GF-D8 (cell line): Measurements from ENCODE around the gene COL4A2.
A peak's percentile ranks its signal among the peaks of the same experiment; 100 is the strongest.

ENCODE experiments used
- DNase-seq: peaks from one replicate; lab custom pipeline; 2025; lab: John Stamatoyannopoulos, UW

Gene COL4A2

DNA sequence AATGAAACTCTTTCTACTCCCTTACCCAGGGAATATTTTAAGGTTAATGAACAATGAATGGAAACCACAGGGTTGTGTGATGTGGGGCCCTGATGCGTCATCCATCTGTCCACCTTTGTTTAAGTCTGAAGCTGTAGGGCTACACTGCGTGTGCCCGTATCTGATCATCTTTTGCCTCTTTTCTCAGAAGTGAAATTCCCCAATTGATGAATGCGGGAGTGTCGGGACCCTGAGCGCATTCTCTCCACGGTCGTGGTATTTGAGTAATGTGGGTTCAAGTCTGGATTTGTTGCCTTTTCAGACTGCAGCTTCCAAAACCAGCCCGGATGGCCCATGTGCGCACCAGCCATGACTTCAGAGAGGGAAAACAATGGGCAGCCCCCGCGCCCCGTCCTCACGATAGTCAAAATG, 112.3 kb downstream of the COL4A2 start:
- no peak for DNase-seq

DNA sequence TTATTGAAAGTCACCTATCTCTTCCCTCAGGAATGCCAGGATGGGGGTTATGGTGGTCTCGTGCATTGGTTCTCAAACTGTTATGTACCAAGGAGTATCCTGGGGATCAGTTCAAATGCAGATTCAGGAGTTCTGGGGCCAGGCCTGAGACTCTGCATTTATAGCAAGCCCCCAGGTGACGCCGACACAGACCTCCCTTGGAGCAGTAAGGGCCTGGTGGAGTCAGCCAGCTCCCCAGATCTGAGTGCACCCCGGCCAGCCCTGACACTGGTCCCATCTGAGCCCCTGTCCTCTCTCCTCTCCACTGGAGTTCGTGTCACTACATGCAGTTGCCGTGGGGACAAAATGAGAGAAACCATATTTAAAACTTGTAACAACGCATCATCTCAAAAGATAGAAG, 112.9 kb downstream of the COL4A2 start:
- no peak for DNase-seq

DNA sequence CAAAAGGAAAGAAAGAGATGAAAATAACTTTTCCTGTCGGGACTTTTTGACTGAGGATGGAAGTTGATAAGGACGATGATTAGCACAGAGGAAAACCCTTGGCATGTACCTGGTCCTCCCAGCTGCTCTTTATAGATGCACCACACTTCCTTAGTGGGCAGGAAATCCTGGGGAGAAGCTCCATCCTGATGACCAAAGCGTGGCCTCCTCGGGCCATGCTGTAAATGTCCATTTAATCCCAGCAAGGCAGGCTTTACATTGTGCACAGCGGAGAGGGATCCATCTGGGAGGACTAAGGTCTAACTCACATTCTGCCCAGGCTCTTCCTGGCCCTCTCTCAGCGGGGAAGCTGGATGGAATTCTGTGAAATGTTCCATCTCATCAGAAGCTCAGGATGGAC, 113.5 kb downstream of the COL4A2 start:
- DNase-seq, result no peak

DNA sequence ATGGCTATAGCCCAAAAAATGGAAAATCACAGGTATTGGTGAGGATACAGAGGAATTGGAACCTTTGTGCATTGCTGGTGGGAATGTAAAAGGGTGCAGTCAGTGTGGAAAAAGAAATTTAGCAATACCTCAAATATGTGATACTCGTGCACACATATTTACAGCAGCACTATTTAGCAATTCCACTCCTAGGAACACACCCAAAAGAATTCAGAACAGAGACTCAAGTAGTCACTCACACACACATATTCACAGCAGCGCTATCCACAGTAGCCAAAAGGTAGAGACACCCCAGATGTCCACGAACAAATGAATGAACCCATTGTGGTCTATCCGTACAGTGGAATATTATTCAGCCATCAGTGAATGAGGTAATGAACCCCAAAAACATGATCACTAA, 114.0 kb downstream of the COL4A2 start:
- DNase-seq, result no peak

DNA sequence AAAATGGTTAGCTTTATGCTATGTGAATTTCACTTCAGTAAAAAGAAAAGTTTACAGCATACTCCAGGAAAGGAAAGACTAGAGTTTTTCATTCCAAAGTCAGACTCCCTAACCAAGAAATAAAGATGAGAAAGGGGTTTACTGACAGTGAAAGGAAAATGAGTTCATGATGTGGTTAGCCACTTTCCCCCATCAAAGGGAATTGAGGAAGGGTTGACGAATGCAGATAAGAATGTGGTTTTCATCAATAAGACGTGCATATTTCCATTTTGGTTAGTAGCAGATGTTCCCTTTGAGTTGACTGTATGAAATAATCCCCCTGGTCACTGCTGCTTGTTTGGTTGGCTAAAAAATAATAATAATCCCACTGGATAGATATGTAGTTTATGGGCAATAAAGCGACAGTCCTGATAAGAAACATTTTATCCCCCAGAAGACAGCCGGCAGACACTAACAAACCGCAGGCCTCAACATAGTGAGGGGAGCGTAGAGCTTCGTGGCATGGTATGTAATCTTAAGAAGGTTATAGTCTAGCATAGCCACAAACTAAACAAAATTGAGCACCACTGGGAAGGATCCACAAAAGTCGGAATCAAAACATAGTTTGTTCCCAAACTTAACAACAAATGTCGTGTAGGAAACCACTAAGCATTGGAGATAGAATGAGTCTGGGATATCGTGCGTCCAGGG, 114.8 kb downstream of the COL4A2 start:
- DNase-seq, result peak; percentile 96

DNA sequence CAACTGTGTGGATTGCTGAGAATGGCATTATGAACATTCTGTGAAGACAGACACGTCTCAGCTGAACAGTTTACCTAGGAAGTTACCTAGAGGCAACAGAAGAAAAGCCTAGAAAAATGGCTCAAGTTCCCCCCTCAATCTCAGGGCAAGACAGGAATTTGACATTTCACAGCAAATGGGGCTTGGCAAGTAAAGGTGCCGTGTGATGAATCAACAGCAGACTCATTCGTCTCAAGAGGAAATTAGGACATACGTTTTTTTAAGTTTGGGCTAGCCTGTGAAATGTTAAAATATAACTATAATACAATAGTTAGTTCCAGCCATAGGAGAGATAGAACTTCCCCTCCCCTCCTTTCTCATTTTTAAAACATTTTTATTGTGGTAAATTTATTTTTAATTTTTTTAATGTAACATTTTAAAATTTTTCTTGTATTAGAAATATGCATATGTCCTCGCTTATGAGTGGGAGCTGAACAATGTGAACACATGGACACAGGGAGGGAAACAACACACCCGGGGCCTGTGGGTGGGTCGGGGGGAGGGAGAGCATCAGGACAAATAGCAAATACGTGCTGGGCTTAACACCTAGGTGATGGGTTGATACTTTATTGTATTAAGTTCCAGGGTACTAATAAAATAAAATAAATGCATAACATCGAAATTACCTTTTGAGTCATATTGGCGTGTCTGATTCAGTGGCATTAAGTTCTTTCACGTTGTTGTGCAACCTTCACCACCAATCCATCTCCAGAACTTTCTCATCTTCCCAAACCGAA, 116.0 kb downstream of the COL4A2 start:
- DNase-seq, result no peak

DNA sequence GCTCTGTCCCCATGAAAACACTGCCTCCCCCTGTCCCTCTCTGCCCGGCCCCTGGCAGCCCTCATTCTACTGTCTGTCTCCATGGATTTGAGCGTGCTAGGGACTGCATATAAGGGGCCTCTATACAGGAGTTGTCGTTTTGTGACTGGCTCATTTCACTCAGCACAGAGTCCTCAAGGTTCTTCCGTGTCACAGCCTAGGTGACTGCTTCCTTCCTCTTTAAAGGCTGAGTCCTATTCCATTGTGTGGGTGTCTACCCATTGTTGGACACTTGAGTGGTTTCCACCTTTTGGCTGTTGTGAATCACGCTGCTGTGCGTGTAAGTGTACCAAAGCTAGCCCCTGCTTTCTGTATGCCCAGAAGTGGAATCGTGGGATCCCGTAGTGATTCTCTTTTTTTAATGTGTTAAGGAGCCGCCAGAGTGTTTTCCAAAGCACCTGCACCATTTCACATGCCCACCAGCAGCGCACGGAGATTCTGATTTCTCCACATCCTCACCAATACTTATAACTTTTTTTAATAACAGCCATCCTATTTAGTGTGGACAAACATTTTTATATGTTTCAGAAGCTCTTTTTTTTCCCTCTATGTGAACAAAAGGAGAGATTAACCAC, 116.7 kb downstream of the COL4A2 start:
- no peak for DNase-seq

DNA sequence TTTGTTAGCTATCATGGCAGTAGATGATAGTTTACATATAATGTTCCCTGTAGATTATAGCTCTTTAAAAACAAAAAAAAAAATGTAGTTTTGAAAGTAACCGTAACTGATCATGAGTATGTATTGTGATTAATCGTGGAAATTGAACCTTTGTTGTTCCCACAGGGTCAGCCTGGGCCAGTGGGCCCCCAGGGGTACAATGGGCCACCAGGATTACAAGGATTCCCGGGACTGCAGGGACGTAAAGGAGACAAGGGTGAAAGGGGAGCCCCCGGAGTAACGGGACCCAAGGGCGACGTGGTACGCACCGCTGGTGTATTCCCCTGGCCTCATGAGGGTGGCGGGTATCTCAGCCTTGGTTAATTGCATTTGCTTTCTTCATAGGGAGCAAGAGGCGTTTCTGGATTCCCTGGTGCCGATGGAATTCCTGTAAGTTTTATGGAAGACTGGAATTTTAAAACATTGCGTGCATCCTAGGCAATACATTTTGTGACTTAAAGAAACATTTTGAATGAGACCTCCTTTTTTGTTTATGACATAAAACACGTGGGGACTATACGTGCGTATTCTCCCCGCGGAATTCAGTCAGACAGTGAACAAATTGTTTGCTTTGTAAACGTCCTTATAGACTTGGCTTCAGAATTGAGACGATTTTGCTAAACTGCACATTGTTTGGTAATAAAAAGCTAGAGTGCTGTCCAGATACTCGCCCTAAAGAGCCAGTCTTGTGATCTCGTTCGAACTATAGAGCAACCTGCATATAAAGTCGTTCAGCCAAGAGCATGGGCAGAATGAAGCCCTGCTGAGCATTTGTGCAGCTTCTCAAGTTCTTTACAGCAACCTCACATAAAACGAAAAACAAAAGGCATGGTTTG, 117.7 kb downstream of the COL4A2 start:
- DNase-seq, result no peak

DNA sequence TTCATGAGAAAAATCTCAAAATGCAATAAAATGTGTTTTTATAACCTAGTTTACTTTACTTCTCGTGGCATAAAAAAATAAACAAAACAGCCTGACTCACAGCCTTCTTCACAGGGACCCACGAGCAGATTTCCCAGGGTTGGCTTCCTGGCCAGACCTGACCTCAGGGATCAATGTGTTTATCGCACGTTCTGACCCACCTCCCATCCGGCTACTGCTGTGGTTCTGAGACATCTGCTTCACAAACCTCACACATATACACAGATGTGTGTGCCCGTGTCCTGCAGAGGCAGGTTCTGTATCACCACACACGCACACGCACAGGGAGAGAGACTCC, 118.3 kb downstream of the COL4A2 start:
- no peak for DNase-seq

DNA sequence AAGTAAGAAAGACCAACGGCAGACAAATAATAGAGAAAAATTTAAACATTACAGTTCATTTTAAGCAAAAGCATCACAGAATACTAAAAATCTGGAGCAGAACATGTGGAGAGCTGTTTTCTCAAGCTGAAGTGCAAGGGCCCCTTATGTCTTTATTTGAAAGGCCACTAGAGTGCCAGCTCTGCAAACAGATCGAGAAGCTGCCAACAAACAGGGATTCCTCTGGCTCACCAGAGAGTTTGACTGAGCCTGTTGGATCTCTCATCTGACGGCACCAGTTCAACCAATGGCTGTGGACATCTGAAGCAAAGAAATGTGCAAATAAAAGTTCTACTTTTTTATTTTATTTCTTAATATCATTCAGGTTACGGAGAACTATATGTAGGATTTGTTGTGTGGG, 119.7 kb downstream of the COL4A2 start:
- DNase-seq, result no peak

DNA sequence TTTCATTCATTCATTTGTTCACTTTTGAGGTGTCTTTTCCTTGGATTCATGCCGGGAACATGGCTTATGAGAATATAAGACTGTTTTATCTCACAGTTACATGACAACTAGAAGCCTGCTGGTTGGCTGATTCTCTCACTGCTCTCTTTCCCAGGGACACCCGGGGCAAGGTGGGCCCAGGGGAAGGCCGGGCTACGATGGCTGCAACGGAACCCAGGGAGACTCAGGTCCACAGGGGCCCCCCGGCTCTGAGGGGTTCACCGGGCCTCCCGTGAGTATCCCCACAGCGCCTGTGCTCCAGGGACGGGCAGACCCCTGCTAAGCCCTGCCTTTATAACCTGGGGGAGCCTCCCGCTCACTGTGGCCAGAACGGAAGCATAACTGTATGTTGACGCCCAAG, 121.2 kb downstream of the COL4A2 start:
- no peak for DNase-seq

DNA sequence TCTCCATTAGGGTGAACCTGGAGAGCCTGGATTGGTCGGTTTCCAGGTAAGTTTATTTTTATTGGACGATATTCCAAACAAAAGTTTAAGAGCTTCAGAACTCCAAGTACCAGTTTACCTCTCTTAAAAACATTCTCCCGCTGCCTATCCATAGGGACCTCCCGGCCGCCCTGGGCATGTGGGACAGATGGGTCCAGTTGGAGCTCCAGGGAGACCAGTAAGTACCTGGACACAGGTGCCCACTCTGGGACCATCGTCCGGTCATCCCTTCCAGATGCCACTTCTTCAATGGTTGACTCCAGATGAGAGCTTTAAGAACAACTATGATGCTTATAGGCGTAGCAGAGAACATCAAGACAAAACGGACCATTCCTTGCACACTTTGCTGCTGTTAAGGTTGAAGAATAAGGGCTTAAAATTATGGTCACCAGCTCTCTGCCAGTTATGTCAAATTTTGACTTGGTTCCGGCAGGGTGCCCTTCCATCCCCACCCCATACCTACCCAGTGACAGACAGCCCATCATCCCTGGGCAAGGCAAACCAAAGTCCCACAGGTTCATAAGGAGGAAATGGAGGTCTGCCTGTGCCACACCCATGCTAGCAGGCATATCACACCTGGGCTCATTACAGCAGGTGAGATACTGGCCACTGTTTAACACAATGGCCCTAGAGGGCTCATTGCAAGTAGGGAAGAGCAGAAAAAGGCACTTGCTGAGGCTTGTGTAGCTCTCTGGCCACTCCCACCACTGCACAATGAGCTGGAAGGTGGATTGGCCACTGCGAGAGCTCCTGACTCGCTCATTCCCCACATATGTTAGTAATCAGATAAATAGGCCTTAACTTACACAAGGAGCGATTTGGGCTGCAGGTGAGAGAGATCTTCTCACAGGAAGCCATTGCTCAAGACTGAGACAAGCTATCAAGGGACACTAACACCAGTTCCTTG, 123.6 kb downstream of the COL4A2 start:
- DNase-seq, result no peak

DNA sequence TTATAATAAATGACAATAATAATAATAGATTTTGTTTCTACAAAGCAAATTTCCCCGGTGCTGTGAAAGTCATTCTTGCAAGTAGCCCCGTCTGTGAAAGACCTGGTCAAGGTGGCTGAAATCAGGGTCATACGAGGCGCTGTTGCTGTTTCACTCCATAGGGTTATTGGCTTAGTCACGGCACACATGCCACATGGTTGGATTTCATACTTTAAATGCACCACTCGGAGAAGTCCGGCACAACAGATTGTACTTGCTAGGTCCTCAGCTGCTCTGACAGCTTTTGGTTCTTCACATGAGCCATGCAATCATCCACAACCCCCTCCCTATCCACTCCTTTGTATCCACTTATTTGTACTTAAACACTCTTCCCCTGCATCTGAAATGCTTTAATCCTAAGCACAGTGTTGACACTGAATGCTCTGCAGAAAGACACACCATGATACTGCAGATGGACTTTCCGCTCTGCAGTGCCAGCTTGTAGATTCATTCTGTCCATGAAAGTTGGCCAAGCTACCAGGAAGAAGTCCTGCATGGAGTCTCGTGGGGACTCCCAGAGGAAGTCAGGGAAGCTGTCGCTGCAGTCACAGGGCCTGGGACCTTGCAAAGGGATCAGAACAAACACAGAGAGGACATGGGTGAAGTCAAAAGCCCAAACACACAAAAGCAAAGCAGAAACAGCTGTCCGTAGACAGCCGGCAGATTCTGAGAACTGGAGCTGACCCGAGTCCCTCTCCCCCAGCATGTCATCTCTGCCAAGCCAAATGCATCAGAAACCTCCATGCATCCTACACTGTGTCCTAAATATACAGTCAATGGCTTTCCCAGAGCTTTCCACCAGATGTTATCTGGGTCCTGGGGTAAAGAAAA, 124.6 kb downstream of the COL4A2 start:
- no peak for DNase-seq

DNA sequence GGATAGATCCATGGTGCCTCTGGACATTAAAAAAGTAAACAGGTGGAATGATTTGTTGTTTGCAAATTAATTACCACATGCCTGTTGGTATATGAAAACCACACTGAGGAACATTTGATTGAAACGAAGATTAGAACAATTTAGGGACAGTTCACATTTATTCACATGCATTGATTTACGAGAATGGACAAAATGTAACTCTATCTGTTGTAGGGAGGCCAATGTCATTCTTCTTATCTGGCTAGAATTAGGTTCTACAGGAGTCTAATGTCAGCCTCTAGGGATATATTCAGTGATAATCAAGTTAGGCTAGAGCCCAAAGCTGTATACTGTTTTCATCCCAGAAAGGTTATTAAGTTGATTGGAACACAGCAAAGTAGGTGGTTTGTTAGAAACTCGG, 125.4 kb downstream of the COL4A2 start:
- DNase-seq, result no peak

DNA sequence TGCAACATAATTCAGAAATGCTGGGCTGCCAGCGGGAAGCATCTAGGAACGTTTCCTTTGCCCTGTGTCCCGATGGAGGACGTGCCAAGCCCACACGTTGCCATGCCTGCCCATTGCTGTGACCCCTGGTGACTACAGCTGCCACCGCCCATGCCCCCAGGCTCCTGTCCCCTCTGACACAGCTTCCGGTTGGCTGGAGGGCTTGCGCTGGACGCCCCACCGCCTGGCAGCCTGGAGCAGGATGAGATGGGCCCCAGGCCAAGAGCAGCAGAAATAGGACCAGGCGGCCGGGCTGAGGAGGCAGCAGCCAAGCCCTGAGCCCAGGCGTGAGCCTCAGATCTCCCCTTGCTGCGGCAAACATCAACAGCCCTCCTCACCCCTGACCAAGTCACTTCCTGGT, 125.9 kb downstream of the COL4A2 start:
- no peak for DNase-seq

DNA sequence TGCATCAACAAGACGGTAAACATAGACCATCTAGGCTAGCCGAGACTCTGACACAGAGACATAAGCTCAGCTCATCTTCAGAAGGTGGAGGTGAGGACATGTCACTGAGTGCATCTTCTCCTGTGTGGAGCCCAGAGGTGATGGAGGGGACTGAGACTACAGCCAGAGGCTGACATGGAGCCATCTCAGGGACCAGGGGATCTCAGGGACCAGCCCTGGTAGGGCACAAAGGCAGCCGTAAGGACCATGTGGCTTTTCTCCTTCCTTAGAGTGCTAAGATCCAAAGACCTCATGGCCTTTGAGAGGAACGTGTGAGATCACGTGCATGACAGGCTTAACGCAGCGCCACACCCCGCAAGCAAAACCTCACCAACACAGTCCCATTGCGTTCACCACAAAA, 127.5 kb downstream of the COL4A2 start:
- DNase-seq, result no peak

DNA sequence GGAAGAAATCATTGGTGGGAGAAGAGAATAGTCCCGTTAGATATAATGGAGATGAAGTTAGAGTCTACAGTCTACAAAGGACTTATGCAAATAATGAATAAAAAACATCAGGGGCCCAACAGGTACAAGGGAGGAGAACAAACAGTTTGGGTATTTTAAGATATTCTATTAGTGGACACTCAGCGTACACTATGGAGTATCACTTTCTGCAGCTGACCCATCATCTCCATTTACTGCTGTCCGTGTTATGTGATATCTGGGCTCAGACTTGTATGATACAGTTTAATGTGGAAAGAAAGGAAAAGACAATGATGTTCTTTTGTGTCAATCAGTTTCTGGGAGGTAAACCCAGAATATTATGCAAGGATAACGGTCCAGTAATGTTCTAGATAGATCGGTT, 128.2 kb downstream of the COL4A2 start:
- no peak for DNase-seq

DNA sequence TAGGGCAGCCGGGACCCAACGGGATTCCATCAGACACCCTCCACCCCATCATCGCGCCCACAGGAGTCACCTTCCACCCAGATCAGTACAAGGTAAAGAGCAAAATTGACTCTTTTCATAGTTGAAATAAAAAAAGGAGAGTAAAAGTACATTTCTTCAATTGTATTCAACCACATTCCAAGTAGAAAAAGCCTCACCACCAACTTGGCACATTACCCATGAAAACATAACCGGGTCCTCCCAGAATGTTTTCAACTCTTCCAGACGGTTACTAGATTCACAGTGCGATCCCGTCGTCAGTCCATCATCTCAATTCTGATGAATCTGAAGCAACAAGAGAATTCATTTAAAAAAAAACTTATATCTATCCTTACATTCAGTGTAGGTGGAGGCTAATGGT, 129.2 kb downstream of the COL4A2 start:
- DNase-seq, result no peak

DNA sequence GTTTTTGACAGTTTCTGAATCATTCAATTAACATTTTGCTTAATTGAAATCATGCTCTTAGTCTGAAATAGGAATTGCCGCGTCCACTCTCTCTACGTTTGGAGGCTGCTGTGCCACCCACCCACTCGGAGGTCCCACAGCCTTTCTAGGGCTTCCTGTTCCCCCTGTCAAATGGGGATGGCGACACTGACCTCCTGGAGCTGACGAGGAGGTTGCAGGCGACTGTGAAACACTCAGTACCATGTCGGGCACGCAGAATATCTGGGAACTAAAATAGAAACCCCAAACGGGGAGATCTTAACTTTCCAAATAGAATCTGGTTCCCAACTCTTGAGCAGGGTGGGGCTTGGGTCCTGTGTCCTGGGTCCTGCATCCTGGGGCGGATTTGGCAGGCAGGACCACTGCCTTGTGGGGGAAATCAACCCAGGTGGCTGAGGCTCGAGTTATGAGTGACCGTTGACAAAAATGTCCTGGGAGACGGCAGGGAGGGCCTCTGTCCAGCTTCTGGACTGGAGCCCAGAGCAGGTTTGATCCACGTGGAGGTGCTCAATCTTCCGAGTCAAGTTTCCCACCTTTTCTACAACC, 129.8 kb downstream of the COL4A2 start:
- no peak for DNase-seq

DNA sequence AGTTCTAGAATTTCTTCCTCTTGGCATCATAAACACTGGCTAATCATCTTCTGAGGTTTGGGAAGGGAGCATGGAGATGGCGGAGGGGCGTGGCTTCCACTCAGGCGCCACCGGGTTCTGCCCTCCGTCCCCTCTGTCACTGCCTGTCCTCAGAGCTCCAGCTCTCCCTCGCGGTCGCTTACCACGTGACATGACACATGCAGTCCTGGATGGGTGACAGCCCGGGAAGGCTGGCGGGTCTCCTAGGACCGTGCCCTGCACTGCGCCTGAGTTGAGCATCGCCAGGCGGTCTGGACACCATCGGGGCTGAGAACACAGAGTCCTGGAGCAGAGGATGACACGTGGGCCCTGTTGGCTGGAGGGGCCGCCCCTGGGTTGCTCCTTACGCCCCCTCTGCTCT, 131.1 kb downstream of the COL4A2 start:
- no peak for DNase-seq
